MM.1S (cell line): ENCODE results near the gene SCUBE2.
A peak's percentile ranks its signal among the peaks of the same experiment; 100 is the strongest.

Experiments used
- DNase-seq: peaks from one replicate; pipeline ENCODE4 v3.0.0-alpha.2; 2015
- H2AFZ ChIP-seq: fragments of 300-600 bp; sonication (generic); 2 replicates; pipeline ENCODE4 v1.6.0; 2016; ENCODE audit warnings: antibody characterized with exemption, low read length
- H3F3A ChIP-seq: fragments of 300-600 bp; sonication (generic); 2 replicates; pipeline ENCODE4 v1.6.1; 2016; ENCODE audit warnings: mild to moderate bottlenecking, antibody characterized with exemption, low read length, moderate library complexity, mixed read lengths; ENCODE audit not compliant: insufficient read depth
- H3K27ac ChIP-seq: fragments of 300-600 bp; sonication (generic); 2 replicates; pipeline ENCODE4 v1.5.1; 2016; ENCODE audit warnings: mild to moderate bottlenecking, low read length
- H3K27me3 ChIP-seq: fragments of 300-600 bp; sonication (generic); replicated peaks from 2 replicates; pipeline ENCODE4 v1.6.0; 2016; ENCODE audit warnings: low read length; ENCODE audit not compliant: insufficient read depth
- H3K36me3 ChIP-seq: fragments of 300-600 bp; sonication (generic); replicated peaks from 2 replicates; pipeline ENCODE4 v1.6.1; 2016; ENCODE audit warnings: mild to moderate bottlenecking, low read length, mixed read lengths; ENCODE audit not compliant: insufficient read depth
- H3K4me1 ChIP-seq: fragments of 300-600 bp; sonication (generic); 2 replicates; pipeline ENCODE4 v1.6.1; 2016; ENCODE audit warnings: low read length, mixed read lengths
- H3K4me2 ChIP-seq: fragments of 300-600 bp; sonication (generic); 2 replicates; pipeline ENCODE4 v1.6.0; 2016; ENCODE audit warnings: low read depth, low read length
- H3K4me3 ChIP-seq: fragments of 300-600 bp; sonication (generic); 2 replicates; pipeline ENCODE4 v1.5.1; 2016; ENCODE audit warnings: low read length, mixed read lengths
- H3K79me2 ChIP-seq: fragments of 300-600 bp; sonication (generic); 2 replicates; pipeline ENCODE4 v1.6.1; 2016; ENCODE audit warnings: mixed run types, low read length, mixed read lengths
- H3K9ac ChIP-seq: fragments of 300-600 bp; sonication (generic); 2 replicates; pipeline ENCODE4 v1.6.1; 2016; ENCODE audit warnings: low read length, mixed read lengths
- H3K9me2 ChIP-seq: fragments of 300-600 bp; sonication (generic); replicated peaks from 2 replicates; pipeline ENCODE4 v1.6.1; 2016; ENCODE audit warnings: mild to moderate bottlenecking, low read length, mixed read lengths; ENCODE audit not compliant: insufficient read depth
- H3K9me3 ChIP-seq: fragments of 300-600 bp; sonication (generic); replicated peaks from 2 replicates; pipeline ENCODE4 v1.6.1; 2016; ENCODE audit warnings: mild to moderate bottlenecking, low read length, mixed read lengths; ENCODE audit not compliant: insufficient read depth
- H4K20me1 ChIP-seq: fragments of 300-600 bp; sonication (generic); 2 replicates; pipeline ENCODE4 v1.6.1; 2016; ENCODE audit warnings: mild to moderate bottlenecking, low read length, moderate library complexity, mixed read lengths; ENCODE audit not compliant: insufficient read depth
- EZH2 ChIP-seq: fragments of 300-600 bp; sonication (generic); optimal IDR thresholded peaks from 2 replicates; pipeline ENCODE3; 2017; ENCODE audit warnings: low read depth, mild to moderate bottlenecking, antibody characterized with exemption, low read length, mixed read lengths
- EZH2phosphoT487 ChIP-seq: fragments of 300-600 bp; sonication (generic); IDR thresholded peaks from 2 replicates; pipeline ENCODE4 v1.6.1; 2018; ENCODE audit warnings: antibody characterized with exemption, low read length
- TF ChIP-seq, protein P1 (sequence below): fragments of 300-600 bp; sonication (generic); IDR thresholded peaks from 2 replicates; pipeline ENCODE4 v1.5.1; 2016; ENCODE audit warnings: antibody characterized with exemption, low read length, mixed read lengths

SCUBE2 gene

DNA sequence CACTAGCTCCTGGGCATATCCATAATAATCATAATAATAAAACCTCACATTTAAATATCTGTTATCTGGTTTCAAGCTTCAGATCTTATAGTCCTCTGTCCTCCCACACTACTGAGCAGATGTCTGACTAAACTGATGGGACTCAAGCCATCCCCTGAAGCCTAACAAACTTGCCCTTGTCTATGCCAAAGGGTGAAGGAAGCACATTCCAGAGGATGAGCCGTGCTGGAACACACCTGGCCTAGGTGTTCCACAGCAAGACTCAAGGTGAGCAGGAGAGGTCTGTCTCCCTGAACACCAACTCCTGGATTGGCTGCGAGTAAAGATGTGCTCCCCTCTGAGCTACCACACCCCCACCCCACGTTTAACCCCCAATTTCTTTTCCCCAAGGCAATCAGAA, 14.7 kb downstream of the SCUBE2 start:
- Histone ChIP-seq H3K4me1 (peaks cover 38% of the 10 kb centered on the region), H3K4me3 (no peak overlapping the region), H2AFZ (no peak overlapping the region), H3K36me3 (no peaks in the 10 kb centered on the region), H4K20me1 (no peaks in the 10 kb centered on the region), H3K4me2 (peak overlapping the region; percentile 53), H3K27me3 (no peaks in the 10 kb centered on the region), H3K9me2 (no peaks in the 10 kb centered on the region), H3F3A (peaks cover 21% of the 10 kb centered on the region), H3K27ac (no peak overlapping the region), H3K9ac (no peak overlapping the region), H3K9me3 (no peaks in the 10 kb centered on the region), H3K79me2 (no peaks in the 10 kb centered on the region)
- no peak for TF ChIP-seq EZH2
- TF ChIP-seq, protein P1, sequence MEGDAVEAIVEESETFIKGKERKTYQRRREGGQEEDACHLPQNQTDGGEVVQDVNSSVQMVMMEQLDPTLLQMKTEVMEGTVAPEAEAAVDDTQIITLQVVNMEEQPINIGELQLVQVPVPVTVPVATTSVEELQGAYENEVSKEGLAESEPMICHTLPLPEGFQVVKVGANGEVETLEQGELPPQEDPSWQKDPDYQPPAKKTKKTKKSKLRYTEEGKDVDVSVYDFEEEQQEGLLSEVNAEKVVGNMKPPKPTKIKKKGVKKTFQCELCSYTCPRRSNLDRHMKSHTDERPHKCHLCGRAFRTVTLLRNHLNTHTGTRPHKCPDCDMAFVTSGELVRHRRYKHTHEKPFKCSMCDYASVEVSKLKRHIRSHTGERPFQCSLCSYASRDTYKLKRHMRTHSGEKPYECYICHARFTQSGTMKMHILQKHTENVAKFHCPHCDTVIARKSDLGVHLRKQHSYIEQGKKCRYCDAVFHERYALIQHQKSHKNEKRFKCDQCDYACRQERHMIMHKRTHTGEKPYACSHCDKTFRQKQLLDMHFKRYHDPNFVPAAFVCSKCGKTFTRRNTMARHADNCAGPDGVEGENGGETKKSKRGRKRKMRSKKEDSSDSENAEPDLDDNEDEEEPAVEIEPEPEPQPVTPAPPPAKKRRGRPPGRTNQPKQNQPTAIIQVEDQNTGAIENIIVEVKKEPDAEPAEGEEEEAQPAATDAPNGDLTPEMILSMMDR: no peak
- no peak for TF ChIP-seq EZH2phosphoT487
- DNase-seq: no peak

DNA sequence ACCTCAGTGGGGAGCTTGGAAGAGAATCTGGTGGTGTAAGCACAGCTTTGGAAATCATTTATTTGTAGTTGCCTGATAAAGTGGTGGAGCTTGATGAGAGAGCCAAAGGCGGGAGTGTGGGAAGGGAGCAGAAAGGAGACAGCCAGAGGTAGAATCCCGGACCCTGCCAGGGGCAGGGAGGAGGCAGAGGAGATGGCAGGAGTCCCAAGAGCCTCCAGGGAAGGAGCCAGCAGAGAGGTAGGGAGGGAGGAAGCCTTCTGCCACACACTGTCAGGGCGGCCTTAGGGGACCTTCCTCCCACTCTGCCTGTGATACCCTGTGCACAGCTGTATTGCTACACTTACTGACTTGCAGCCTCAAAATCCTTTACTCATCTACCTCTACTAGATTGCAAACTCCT, 15.4 kb downstream of the SCUBE2 start:
- Histone ChIP-seq H3K4me2 (no peak overlapping the region), H4K20me1 (no peaks in the 10 kb centered on the region), H3K9me2 (no peaks in the 10 kb centered on the region), H3K79me2 (no peaks in the 10 kb centered on the region), H3F3A (peaks cover 15% of the 10 kb centered on the region), H3K4me3 (no peak overlapping the region), H3K27ac (no peak overlapping the region), H3K27me3 (no peaks in the 10 kb centered on the region), H2AFZ (no peak overlapping the region), H3K9ac (no peak overlapping the region), H3K36me3 (no peaks in the 10 kb centered on the region), H3K4me1 (peaks cover 35% of the 10 kb centered on the region), H3K9me3 (no peaks in the 10 kb centered on the region)
- TF ChIP-seq, protein P1: no peak
- TF ChIP-seq EZH2 (no peak), EZH2phosphoT487 (no peak)
- no peak for DNase-seq

DNA sequence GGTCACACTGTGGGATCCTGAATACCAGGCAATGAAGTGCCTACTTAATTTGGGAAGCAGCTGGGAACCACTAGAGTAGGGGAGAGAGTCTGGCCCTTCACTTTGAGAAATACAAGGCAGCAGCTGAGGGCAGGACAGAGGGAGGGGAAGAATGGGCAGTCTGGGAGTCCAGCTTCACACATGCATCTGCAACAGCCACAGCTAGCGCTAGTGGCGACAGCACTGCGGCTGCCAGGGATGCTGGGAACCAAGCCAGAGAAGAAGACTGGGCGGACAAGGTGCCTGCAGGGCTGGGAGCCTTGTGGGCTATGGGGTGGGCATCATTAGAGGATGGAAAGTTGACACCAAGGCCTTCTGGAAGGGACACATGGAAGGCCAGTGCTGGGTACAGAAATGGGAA, 15.8 kb downstream of the SCUBE2 start:
- no peak for DNase-seq
- Histone ChIP-seq H4K20me1 (no peaks in the 10 kb centered on the region), H3K27me3 (no peaks in the 10 kb centered on the region)

More for the DNA sequence above, 15.8 kb downstream of the SCUBE2 start:
- Histone ChIP-seq H3K9me3 (no peaks in the 10 kb centered on the region), H3K9me2 (no peaks in the 10 kb centered on the region), H3K4me2 (no peak overlapping the region), H3K79me2 (no peaks in the 10 kb centered on the region), H3F3A (peaks cover 10% of the 10 kb centered on the region), H3K4me3 (no peak overlapping the region), H3K27ac (no peak overlapping the region), H3K4me1 (peaks cover 30% of the 10 kb centered on the region), H2AFZ (no peak overlapping the region), H3K9ac (no peak overlapping the region), H3K36me3 (no peaks in the 10 kb centered on the region)
- TF ChIP-seq EZH2 (no peak), EZH2phosphoT487 (no peak)
- TF ChIP-seq, protein P1: no peak
